Measurements from ENCODE around the gene AMPD3.

AMPD3 gene

GRCh38 chr11:10454878-10455631 lies at the start of gene AMPD3:
AMPD3 (plus strand) TSS chr11:10455264; CDS start chr11:10461520, 6,256 bp downstream.
- H3K4me3 ChIP-seq (ENCODE audit: low read depth, low read length), result no peak within 1 kb of the TSS

- no peak overlapping the region for H3K4me3 ChIP-seq (ENCODE audit: low read depth, low read length)
Observed at GRCh38 chr11:10405865-10406592, 49.0 kb upstream of the AMPD3 start.

GRCh38 chr11:10407055-10407454 lies 48.0 kb upstream of the AMPD3 start:
- no peak overlapping the region for H3K4me3 ChIP-seq (ENCODE audit: low read depth, low read length)

GRCh38 chr11:10407749-10408685 lies 47.0 kb upstream of the AMPD3 start:
- H3K4me3 ChIP-seq (ENCODE audit: low read depth, low read length), result no peak overlapping the region

GRCh38 chr11:10409207-10409661 lies 45.8 kb upstream of the AMPD3 start:
- no peak overlapping the region for H3K4me3 ChIP-seq (ENCODE audit: low read depth, low read length)

- no peak overlapping the region for H3K4me3 ChIP-seq (ENCODE audit: low read depth, low read length)
Observed at GRCh38 chr11:10410106-10410843, 44.8 kb upstream of the AMPD3 start.

- H3K4me3 ChIP-seq (ENCODE audit: low read depth, low read length), result no peak overlapping the region
Observed at GRCh38 chr11:10410844-10411200, 44.2 kb upstream of the AMPD3 start.

- no peak overlapping the region for H3K4me3 ChIP-seq (ENCODE audit: low read depth, low read length)
Observed at GRCh38 chr11:10412266-10412665, 42.8 kb upstream of the AMPD3 start.

- no peak overlapping the region for H3K4me3 ChIP-seq (ENCODE audit: low read depth, low read length)
Observed at GRCh38 chr11:10413268-10413667, 41.8 kb upstream of the AMPD3 start.

GRCh38 chr11:10414181-10414580 lies 40.9 kb upstream of the AMPD3 start:
- no peak overlapping the region for H3K4me3 ChIP-seq (ENCODE audit: low read depth, low read length)

GRCh38 chr11:10414659-10415058 lies 40.4 kb upstream of the AMPD3 start:
- H3K4me3 ChIP-seq (ENCODE audit: low read depth, low read length), result no peak overlapping the region

- H3K4me3 ChIP-seq (ENCODE audit: low read depth, low read length), result no peak overlapping the region
Observed at GRCh38 chr11:10415817-10416392, 39.2 kb upstream of the AMPD3 start.

GRCh38 chr11:10418259-10418949 lies 36.7 kb upstream of the AMPD3 start:
- no peak overlapping the region for H3K4me3 ChIP-seq (ENCODE audit: low read depth, low read length)

GRCh38 chr11:10418950-10419310 lies 36.1 kb upstream of the AMPD3 start:
- H3K4me3 ChIP-seq (ENCODE audit: low read depth, low read length), result no peak overlapping the region

GRCh38 chr11:10426475-10426874 lies 28.6 kb upstream of the AMPD3 start:
- H3K4me3 ChIP-seq (ENCODE audit: low read depth, low read length), result no peak overlapping the region

- H3K4me3 ChIP-seq (ENCODE audit: low read depth, low read length), result no peak overlapping the region
Observed at GRCh38 chr11:10428453-10428852, 26.6 kb upstream of the AMPD3 start.

GRCh38 chr11:10429526-10429925 lies 25.5 kb upstream of the AMPD3 start:
- H3K4me3 ChIP-seq (ENCODE audit: low read depth, low read length), result no peak overlapping the region

- no peak overlapping the region for H3K4me3 ChIP-seq (ENCODE audit: low read depth, low read length)
Observed at GRCh38 chr11:10432493-10432892, 22.6 kb upstream of the AMPD3 start.

GRCh38 chr11:10432971-10433370 lies 22.1 kb upstream of the AMPD3 start:
- no peak overlapping the region for H3K4me3 ChIP-seq (ENCODE audit: low read depth, low read length)

GRCh38 chr11:10436224-10436623 lies 18.8 kb upstream of the AMPD3 start:
- H3K4me3 ChIP-seq (ENCODE audit: low read depth, low read length), result no peak overlapping the region

Data from iPS-11a (cell line).